ENCODE results near the gene NPW. TPM values are rescaled to one million over a fixed set of nuclear protein-coding genes. Genes with fewer than 3 reads are reported as not detected.
A peak's percentile ranks its signal among the peaks of the same experiment; 100 is the strongest.

The NPW gene
- total and polyA plus RNA-seq, 9 of the 15 experiments (the other 6 are each of a cell fraction or from before 2014, with no cell fraction given), result 0.14 to 4.0 (median 2.6) TPM; not detected in 4

DNA sequence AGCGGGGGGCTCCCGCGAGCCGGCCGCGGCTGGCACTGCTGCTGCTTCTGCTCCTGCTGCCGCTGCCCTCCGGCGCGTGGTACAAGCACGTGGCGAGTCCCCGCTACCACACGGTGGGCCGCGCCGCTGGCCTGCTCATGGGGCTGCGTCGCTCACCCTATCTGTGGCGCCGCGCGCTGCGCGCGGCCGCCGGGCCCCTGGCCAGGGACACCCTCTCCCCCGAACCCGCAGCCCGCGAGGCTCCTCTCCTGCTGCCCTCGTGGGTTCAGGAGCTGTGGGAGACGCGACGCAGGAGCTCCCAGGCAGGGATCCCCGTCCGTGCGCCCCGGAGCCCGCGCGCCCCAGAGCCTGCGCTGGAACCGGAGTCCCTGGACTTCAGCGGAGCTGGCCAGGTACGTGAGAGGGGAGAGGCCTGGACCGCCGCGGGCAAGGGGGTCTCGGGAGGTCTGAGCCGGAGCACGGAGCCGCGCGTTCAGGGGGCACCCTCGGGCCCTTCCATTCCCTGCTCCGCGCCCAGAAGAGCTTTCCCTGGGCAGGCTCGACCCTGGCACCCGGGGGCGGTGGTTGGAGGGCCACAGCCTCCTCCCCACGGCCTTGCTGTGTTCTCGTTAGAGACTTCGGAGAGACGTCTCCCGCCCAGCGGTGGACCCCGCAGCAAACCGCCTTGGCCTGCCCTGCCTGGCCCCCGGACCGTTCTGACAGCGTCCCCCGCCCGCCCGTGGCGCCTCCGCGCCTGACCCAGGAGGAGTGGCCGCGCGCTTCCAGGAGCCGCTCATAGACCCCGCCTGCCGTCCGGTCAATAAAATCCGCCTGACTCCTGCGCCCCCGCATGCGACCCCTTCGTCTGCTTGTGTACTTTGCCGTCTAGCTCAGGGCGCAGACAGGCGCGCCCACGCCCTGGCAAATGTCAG is 591 bp downstream of the NPW start (continued):
- TF ChIP-seq WHSC1 (IDR thresholded peaks at IDR 0.05; ENCODE audit: low read length) (no peak), MYC (IDR thresholded peaks at IDR 0.05; ENCODE audit: low read depth, low read length) (peak; percentile 12; the same call in 1 of the 2 replicates), MYC (CRISPR knock-in tag; IDR thresholded peaks at IDR 0.05; ENCODE audit: borderline replicate concordance, low read depth) (no peak), PCBP1 (IDR thresholded peaks at IDR 0.05; ENCODE audit: low read depth, low read length, poor library complexity, severe bottlenecking) (peak; percentile 58), MCM5 (IDR thresholded peaks at IDR 0.05; ENCODE audit: low read depth) (no peak), EGR1 (conservative IDR thresholded peaks at IDR 0.05) (peak; percentile 62)
- TF ChIP-seq, protein P1, sequence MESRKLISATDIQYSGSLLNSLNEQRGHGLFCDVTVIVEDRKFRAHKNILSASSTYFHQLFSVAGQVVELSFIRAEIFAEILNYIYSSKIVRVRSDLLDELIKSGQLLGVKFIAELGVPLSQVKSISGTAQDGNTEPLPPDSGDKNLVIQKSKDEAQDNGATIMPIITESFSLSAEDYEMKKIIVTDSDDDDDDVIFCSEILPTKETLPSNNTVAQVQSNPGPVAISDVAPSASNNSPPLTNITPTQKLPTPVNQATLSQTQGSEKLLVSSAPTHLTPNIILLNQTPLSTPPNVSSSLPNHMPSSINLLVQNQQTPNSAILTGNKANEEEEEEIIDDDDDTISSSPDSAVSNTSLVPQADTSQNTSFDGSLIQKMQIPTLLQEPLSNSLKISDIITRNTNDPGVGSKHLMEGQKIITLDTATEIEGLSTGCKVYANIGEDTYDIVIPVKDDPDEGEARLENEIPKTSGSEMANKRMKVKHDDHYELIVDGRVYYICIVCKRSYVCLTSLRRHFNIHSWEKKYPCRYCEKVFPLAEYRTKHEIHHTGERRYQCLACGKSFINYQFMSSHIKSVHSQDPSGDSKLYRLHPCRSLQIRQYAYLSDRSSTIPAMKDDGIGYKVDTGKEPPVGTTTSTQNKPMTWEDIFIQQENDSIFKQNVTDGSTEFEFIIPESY (CRISPR knock-in tag; IDR thresholded peaks at IDR 0.05), result peak; percentile 99

Measured in K562 (cell line).